ENCODE results near the gene PLAC9.

PLAC9 gene

DNA sequence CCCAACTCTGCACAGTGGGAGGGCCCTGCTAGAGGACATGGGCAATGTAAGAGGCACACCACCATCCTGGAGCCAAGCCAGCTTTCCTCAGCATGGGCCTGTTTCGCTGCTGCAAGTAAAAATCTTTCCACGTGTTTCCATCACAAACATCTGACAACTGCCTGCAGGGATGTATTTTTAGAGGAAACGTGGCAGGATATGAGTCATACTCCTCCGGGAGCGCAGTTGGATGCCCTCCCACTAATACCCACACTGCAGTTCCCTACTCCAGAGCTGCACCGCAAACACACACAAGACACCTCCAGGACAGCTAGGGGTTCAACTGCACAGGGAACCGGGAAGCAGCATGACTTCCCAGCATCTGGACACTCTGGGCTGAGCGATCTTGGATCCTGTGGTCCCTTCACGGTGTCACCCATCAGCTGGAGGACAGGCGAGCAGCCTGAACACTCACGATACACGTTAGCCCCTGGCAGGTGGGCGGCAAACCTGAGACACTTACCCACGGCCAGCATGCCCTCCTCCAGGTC, 26.1 kb downstream of the PLAC9 start (continued):
- TF ChIP-seq, protein P1, sequence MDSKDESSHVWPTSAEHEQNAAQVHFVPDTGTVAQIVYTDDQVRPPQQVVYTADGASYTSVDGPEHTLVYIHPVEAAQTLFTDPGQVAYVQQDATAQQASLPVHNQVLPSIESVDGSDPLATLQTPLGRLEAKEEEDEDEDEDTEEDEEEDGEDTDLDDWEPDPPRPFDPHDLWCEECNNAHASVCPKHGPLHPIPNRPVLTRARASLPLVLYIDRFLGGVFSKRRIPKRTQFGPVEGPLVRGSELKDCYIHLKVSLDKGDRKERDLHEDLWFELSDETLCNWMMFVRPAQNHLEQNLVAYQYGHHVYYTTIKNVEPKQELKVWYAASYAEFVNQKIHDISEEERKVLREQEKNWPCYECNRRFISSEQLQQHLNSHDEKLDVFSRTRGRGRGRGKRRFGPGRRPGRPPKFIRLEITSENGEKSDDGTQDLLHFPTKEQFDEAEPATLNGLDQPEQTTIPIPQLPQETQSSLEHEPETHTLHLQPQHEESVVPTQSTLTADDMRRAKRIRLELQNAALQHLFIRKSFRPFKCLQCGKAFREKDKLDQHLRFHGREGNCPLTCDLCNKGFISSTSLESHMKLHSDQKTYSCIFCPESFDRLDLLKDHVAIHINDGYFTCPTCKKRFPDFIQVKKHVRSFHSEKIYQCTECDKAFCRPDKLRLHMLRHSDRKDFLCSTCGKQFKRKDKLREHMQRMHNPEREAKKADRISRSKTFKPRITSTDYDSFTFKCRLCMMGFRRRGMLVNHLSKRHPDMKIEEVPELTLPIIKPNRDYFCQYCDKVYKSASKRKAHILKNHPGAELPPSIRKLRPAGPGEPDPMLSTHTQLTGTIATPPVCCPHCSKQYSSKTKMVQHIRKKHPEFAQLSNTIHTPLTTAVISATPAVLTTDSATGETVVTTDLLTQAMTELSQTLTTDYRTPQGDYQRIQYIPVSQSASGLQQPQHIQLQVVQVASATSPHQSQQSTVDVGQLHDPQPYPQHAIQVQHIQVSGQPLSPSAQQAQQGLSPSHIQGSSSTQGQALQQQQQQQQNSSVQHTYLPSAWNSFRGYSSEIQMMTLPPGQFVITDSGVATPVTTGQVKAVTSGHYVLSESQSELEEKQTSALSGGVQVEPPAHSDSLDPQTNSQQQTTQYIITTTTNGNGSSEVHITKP (tag by site-specific recombination; IDR thresholded peaks at IDR 0.05): peak; percentile 66
- TF ChIP-seq, protein P2, sequence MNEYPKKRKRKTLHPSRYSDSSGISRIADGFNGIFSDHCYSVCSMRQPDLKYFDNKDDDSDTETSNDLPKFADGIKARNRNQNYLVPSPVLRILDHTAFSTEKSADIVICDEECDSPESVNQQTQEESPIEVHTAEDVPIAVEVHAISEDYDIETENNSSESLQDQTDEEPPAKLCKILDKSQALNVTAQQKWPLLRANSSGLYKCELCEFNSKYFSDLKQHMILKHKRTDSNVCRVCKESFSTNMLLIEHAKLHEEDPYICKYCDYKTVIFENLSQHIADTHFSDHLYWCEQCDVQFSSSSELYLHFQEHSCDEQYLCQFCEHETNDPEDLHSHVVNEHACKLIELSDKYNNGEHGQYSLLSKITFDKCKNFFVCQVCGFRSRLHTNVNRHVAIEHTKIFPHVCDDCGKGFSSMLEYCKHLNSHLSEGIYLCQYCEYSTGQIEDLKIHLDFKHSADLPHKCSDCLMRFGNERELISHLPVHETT (tag by site-specific recombination; IDR thresholded peaks at IDR 0.05): peak; percentile 62; the same call in 1 of the 2 replicates

DNA sequence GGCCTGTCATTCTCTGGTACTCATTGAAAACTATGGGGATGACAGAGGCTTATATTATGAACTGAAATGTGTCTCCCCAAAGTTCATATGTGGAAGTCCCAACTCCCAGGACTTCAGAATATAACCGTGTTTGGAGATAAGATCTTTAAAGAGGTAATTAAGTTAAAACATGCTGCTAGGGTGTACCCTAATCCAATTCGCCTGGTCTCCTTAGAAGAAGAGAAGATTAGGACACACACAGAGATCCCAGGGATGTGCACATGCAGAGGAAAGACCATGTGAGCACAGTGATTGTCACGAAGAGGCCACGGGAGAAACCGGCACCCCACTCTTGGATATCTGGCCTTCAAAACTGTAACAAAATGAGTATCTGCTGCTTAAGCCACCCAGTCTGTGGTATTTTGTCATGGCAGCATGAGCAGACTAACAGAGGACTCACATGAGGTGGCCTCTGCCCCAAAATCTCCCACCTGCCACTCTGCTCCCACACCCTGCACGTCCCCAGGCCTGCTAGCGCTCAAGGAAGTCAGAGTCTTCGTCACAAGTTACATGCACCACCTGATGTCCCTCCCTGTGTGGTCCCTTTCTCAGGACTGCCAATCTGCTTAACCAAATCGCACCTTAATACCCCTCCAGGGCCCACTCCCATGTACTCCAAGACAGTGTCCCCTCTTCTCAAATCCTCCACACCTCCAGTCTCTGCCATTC, 26.8 kb downstream of the PLAC9 start:
- H3K27ac ChIP-seq (ENCODE audit: extremely low read depth, low read depth, low read length): no peak overlapping the region
- H3K9me3 ChIP-seq (ENCODE audit: control insufficient read depth, insufficient read depth, low read depth, low read length): no peaks in the 10 kb centered on the region
- H3K4me1 ChIP-seq (ENCODE audit: control insufficient read depth, insufficient read depth, low read length): peaks cover 8% of the 10 kb centered on the region
- H3K36me3 ChIP-seq (ENCODE audit: control insufficient read depth in 2 of 2, insufficient read depth in 1 of 2, low read length in 2 of 2): peaks cover 4 to 97% of the 10 kb centered on the region in 2 experiments
- ChIA-PET POLR2A (interaction anchor here (1.2 kb wide), 2 partner anchors 8 to 44 kb away, joined by 3 to 7 read pairs; no protein-coding TSS in a partner anchor), CTCF (interaction anchor here (0.5 to 1.5 kb wide), 4 partner anchors 9 to 672 kb away, joined by 3 to 8 read pairs (median 4); no protein-coding TSS in a partner anchor)
- TF ChIP-seq GLI4 (tag by site-specific recombination; IDR thresholded peaks at IDR 0.05) (no peak), GLIS1 (tag by site-specific recombination; IDR thresholded peaks at IDR 0.05) (peak; percentile 55)
- no peak overlapping the region for H3K4me3 ChIP-seq (ENCODE audit: low read depth, low read length)

DNA sequence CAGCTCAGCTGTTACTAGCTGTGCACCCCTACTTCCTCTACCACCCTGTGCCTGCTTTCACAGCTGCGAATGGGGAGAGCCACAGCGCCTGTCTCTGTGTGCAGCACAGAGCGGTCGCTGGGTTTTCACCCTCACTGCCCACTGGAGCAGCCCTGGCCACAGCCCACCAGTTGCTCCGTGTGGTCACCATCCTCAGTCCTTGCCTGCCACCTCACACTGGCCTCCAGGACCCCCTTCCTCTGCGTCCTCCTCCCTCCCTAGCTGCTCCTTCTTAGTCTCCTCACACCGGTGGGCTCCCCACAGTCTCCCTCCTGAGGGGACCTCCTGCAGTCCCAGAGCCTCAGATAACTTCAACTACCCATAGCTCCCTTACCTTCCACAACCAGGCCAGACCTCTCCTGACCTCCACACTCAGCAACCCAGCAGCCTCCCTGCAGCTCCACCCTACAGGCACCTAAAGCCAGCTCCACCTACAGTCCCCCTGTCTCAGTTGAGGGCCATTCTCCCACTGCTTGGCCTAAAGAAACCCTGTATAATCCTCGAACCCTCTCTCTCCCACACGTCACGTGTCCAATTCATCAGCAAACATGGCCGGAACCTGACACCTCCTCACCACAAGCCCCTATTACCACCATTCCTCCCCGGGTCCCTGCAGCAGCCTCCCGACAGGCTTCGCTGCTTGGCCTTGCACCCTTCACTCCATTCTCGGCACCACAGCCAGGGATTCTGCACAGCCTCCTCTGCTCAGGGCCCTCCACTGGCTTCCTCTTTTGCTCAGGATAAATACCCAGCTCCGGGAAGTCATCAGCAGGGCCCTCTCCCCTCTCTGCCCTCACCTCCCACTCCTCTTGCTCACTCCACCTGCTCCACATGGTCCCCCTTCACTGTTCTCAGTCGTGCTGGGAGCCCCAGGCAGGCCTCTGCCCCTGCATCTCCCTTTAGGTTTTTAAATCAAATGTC, 28.1 kb downstream of the PLAC9 start:
- Histone ChIP-seq H3K27ac (ENCODE audit: extremely low read depth, low read depth, low read length) (no peak overlapping the region), H3K9me3 (ENCODE audit: control insufficient read depth, insufficient read depth, low read depth, low read length) (no peaks in the 10 kb centered on the region), H3K4me1 (ENCODE audit: control insufficient read depth, insufficient read depth, low read length) (peaks cover 8% of the 10 kb centered on the region), H3K4me3 (ENCODE audit: low read depth, low read length) (no peak overlapping the region), H3K36me3 (ENCODE audit: control insufficient read depth in 2 of 2, insufficient read depth in 1 of 2, low read length in 2 of 2) (peaks cover 4 to 97% of the 10 kb centered on the region in 2 experiments; a peak in 2 of 3 replicates)
- TF ChIP-seq ZIC2 (tag by site-specific recombination; IDR thresholded peaks at IDR 0.05) (peak; percentile 98), SCRT2 (tag by site-specific recombination; IDR thresholded peaks at IDR 0.05) (peak; percentile 62), GLIS1 (tag by site-specific recombination; IDR thresholded peaks at IDR 0.05) (peak; percentile 32), EGR2 (tag by site-specific recombination; IDR thresholded peaks at IDR 0.05; ENCODE audit: low read depth) (peak; percentile 71), KLF9 (tag by site-specific recombination; IDR thresholded peaks at IDR 0.05; ENCODE audit: low read depth) (no peak), ZFHX2 (tag by site-specific recombination; conservative IDR thresholded peaks at IDR 0.05) (peak; percentile 51), GLIS2 (tag by site-specific recombination; IDR thresholded peaks at IDR 0.05) (peak; percentile 24; the same call in 1 of the 2 replicates), ZNF16 (tag by site-specific recombination; IDR thresholded peaks at IDR 0.05; ENCODE audit: low read depth) (no peak)
- CTCF ChIA-PET: interaction anchor here (0.6 to 0.8 kb wide), 2 partner anchors 30 to 42 kb away, joined by 3 to 4 read pairs; no protein-coding TSS in a partner anchor
- POLR2A ChIA-PET: no interaction called here

Measured in HEK293 (cell line).